ENCODE data around the gene SNRPA. TPM values are rescaled to one million over a fixed set of nuclear protein-coding genes. Genes with fewer than 3 reads are reported as not detected.
A peak's percentile ranks its signal among the peaks of the same experiment; 100 is the strongest.
"Not testable (repeated sequence)": the region's sequence is repeated elsewhere in the genome, so short reads cannot be mapped to it uniquely, and the experiment has no call there.

Gene SNRPA
- total RNA-seq, 1 experiment from 2014 or later = 181 TPM

GRCh38 chr19:40803170-40803856, 52.3 kb downstream of the SNRPA start:
- no peaks in the 10 kb centered on the region for H3K27me3 ChIP-seq
- no peaks in the 10 kb centered on the region for H3K4me1 ChIP-seq
- no peak overlapping the region for H3K4me3 ChIP-seq
- H3K36me3 ChIP-seq = peaks cover 56% of the 10 kb centered on the region
- no peak overlapping the region for H3K27ac ChIP-seq
- H3K9me3 ChIP-seq (replicated peaks) = no peaks in the 10 kb centered on the region
- DNase-seq = no peak

- Histone ChIP-seq H3K27ac (no peak overlapping the region), H3K27me3 (no peaks in the 10 kb centered on the region), H3K36me3 (peaks cover 64% of the 10 kb centered on the region), H3K4me1 (no peaks in the 10 kb centered on the region), H3K9me3 (replicated peaks) (no peaks in the 10 kb centered on the region), H3K4me3 (no peak overlapping the region)
- no peak for DNase-seq
Measured at GRCh38 chr19:40803857-40804782, 53.1 kb downstream of the SNRPA start.

GRCh38 chr19:40804783-40805242, 53.8 kb downstream of the SNRPA start:
- H3K9me3 ChIP-seq (replicated peaks) = no peaks in the 10 kb centered on the region
- H3K27me3 ChIP-seq = no peaks in the 10 kb centered on the region
- no peaks in the 10 kb centered on the region for H3K4me1 ChIP-seq
- H3K27ac ChIP-seq = no peak overlapping the region
- no peak overlapping the region for H3K4me3 ChIP-seq
- DNase-seq = no peak
- peaks cover 64% of the 10 kb centered on the region for H3K36me3 ChIP-seq

- H3K9me3 ChIP-seq (replicated peaks) = no peaks in the 10 kb centered on the region
- H3K27ac ChIP-seq = no peak overlapping the region
- peaks cover 64% of the 10 kb centered on the region for H3K36me3 ChIP-seq
- H3K27me3 ChIP-seq = no peaks in the 10 kb centered on the region
- no peak for DNase-seq
- H3K4me3 ChIP-seq = no peak overlapping the region
- H3K4me1 ChIP-seq = no peaks in the 10 kb centered on the region
Measured at GRCh38 chr19:40805258-40805868, 54.4 kb downstream of the SNRPA start.

- Histone ChIP-seq H3K36me3 (peaks cover 57% of the 10 kb centered on the region), H3K4me3 (no peak overlapping the region), H3K27me3 (no peaks in the 10 kb centered on the region), H3K4me1 (no peaks in the 10 kb centered on the region), H3K27ac (no peak overlapping the region), H3K9me3 (replicated peaks) (no peaks in the 10 kb centered on the region)
- peak in 1 of 2 experiments; percentile 29 for DNase-seq
Measured at GRCh38 chr19:40806423-40807146, 55.6 kb downstream of the SNRPA start.

GRCh38 chr19:40807147-40808020, 56.4 kb downstream of the SNRPA start:
- DNase-seq = no peak
- no peaks in the 10 kb centered on the region for H3K4me1 ChIP-seq
- peaks cover 52% of the 10 kb centered on the region for H3K36me3 ChIP-seq
- H3K9me3 ChIP-seq (replicated peaks) = no peaks in the 10 kb centered on the region
- no peak overlapping the region for H3K27ac ChIP-seq
- H3K4me3 ChIP-seq = no peak overlapping the region
- H3K27me3 ChIP-seq = no peaks in the 10 kb centered on the region

- peaks cover 48% of the 10 kb centered on the region for H3K36me3 ChIP-seq
- no peaks in the 10 kb centered on the region for H3K4me1 ChIP-seq
- H3K27me3 ChIP-seq = no peaks in the 10 kb centered on the region
Measured at GRCh38 chr19:40808021-40808325, 57.0 kb downstream of the SNRPA start.

GRCh38 chr19:40808497-40808896, 57.5 kb downstream of the SNRPA start:
- Histone ChIP-seq H3K9me3 (replicated peaks) (no peaks in the 10 kb centered on the region), H3K27ac (no peak overlapping the region), H3K27me3 (no peaks in the 10 kb centered on the region), H3K36me3 (peaks cover 47% of the 10 kb centered on the region), H3K4me1 (no peaks in the 10 kb centered on the region), H3K4me3 (no peak overlapping the region)
- no peak for DNase-seq

More at GRCh38 chr19:40808021-40808325, 57.0 kb downstream of the SNRPA start:
- Histone ChIP-seq H3K27ac (no peak overlapping the region), H3K4me3 (no peak overlapping the region), H3K9me3 (replicated peaks) (no peaks in the 10 kb centered on the region)
- DNase-seq = no peak

- Histone ChIP-seq H3K4me3 (no peak overlapping the region), H3K4me1 (no peaks in the 10 kb centered on the region), H3K27me3 (no peaks in the 10 kb centered on the region), H3K36me3 (peaks cover 42% of the 10 kb centered on the region), H3K9me3 (replicated peaks) (no peaks in the 10 kb centered on the region), H3K27ac (no peak overlapping the region)
- no peak for DNase-seq
Measured at GRCh38 chr19:40809358-40810086, 58.5 kb downstream of the SNRPA start.

GRCh38 chr19:40810160-40810559, 59.2 kb downstream of the SNRPA start:
- H3K9me3 ChIP-seq (replicated peaks) = no peaks in the 10 kb centered on the region
- no peak for DNase-seq
- no peak overlapping the region for H3K4me3 ChIP-seq
- no peaks in the 10 kb centered on the region for H3K4me1 ChIP-seq
- peaks cover 38% of the 10 kb centered on the region for H3K36me3 ChIP-seq
- no peak overlapping the region for H3K27ac ChIP-seq
- no peaks in the 10 kb centered on the region for H3K27me3 ChIP-seq

GRCh38 chr19:40810649-40811408, 59.8 kb downstream of the SNRPA start:
- H3K9me3 ChIP-seq (replicated peaks); H3K27me3 ChIP-seq; H3K4me1 ChIP-seq; H3K27ac ChIP-seq; H3K4me3 ChIP-seq; DNase-seq: not testable (repeated sequence)
- peaks cover 33% of the 10 kb centered on the region for H3K36me3 ChIP-seq

GRCh38 chr19:40811478-40812341, 60.7 kb downstream of the SNRPA start:
- Histone ChIP-seq H3K27ac (no peak overlapping the region), H3K9me3 (replicated peaks) (no peaks in the 10 kb centered on the region), H3K4me1 (no peaks in the 10 kb centered on the region), H3K4me3 (no peak overlapping the region), H3K27me3 (no peaks in the 10 kb centered on the region), H3K36me3 (peaks cover 24% of the 10 kb centered on the region)
- DNase-seq = no peak

Measured in SJCRH30 (cell line).